ENCODE results near the gene OSBPL6.

DNA sequence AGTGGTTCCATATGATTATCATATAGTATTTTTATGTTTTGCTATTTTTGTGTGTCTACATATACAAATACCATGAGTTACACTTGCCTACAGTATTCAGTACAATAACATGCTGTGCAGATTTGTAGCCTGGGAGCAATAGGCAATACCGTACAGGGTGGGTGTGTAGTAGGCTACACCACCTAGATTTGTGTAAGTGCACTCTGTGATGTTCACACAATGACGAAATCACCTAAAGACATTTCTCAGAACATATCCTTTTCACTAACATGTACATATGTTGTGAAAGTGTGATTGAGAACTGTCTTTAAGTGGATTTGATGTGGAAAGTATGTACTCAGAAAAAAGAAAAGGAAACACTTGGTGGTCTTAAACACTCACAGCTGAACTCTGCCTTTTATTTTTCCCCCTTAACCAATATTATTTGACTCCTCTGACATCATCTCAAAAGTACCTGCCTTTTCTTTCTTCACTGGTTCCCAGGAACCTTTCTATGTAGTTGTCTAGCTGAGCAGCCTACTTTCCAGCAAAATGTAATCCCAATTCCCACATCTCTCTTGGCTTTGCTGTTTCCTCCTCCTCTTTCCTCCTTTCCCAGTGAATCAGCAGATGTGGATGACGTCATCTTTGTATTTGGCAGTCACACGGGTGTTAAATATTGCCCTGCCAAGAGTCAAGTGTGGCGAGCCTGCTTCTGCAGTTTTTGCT, 47.7 kb downstream of the OSBPL6 start:
- TF ChIP-seq, protein P1, sequence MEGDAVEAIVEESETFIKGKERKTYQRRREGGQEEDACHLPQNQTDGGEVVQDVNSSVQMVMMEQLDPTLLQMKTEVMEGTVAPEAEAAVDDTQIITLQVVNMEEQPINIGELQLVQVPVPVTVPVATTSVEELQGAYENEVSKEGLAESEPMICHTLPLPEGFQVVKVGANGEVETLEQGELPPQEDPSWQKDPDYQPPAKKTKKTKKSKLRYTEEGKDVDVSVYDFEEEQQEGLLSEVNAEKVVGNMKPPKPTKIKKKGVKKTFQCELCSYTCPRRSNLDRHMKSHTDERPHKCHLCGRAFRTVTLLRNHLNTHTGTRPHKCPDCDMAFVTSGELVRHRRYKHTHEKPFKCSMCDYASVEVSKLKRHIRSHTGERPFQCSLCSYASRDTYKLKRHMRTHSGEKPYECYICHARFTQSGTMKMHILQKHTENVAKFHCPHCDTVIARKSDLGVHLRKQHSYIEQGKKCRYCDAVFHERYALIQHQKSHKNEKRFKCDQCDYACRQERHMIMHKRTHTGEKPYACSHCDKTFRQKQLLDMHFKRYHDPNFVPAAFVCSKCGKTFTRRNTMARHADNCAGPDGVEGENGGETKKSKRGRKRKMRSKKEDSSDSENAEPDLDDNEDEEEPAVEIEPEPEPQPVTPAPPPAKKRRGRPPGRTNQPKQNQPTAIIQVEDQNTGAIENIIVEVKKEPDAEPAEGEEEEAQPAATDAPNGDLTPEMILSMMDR (IDR thresholded peaks at IDR 0.05; ENCODE audit: low read depth, low read length, poor library complexity, severe bottlenecking) = no peak
- TF ChIP-seq EZH2phosphoT487 (IDR thresholded peaks at IDR 0.05; ENCODE audit: borderline replicate concordance, low read length) = no peak
